Astrocyte (in vitro differentiated cells and primary cell): ENCODE results near the gene EID3.

Source experiments
- CTCF ChIP-seq: IDR thresholded peaks from 2 replicates; pipeline ENCODE4 v1.5.1; 2011; ENCODE audit warnings: low read depth, mild to moderate bottlenecking, inconsistent platforms, low read length, moderate library complexity; ENCODE audit not compliant: insufficient read depth
- EZH2 ChIP-seq: IDR thresholded peaks from 2 replicates; pipeline ENCODE4 v1.6.1; 2012; ENCODE audit warnings: mild to moderate bottlenecking, low read length, inconsistent platforms; ENCODE audit not compliant: insufficient read depth

GRCh38 chr12:104313568-104314241 is 10.2 kb downstream of the EID3 start:
- TF ChIP-seq CTCF: no peak
- no peak for TF ChIP-seq EZH2
